Measurements from ENCODE around the gene ANXA11.

DNA sequence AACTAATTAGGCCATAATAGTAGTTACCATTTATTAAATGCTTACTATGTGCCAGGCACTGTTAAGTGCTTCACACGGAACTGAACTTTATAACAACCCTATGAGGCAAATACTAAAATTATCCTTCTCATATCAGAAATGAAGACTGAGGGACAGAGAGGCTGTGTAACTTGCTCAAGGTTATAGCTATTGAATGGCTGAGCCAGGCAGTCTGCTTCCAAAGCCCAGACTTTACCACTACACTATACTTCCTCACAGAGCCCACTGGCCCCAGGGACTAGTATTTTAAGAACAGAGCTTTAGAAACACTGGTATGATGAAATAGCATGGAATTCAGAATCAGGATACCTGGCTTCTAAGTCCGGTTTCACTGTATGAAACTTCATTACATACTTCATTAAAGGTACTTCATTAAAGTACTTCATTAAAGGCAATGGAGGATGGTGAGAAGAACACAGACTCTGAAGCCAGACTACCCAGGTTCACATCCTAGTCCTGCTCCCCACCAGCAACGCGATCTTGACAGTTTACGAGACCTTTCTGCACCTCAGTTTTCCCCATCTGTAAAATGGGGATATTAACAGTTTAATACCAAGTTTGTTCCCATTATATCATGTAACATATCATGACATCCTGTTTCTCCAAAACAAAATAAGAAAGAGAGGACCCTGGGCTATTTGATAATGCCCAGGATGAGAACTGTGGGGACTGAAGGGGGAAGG is 19.6 kb downstream of the ANXA11 start:
- TF ChIP-seq NFIC (IDR thresholded peaks at IDR 0.05) (no peak), CEBPB (IDR thresholded peaks at IDR 0.05) (no peak), YY1 (IDR thresholded peaks at IDR 0.05; ENCODE audit: low read depth) (no peak), RAD21 (IDR thresholded peaks at IDR 0.05; ENCODE audit: low read depth) (no peak), TAF1 (IDR thresholded peaks at IDR 0.05; ENCODE audit: low read depth) (no peak)
- TF ChIP-seq, protein P1, sequence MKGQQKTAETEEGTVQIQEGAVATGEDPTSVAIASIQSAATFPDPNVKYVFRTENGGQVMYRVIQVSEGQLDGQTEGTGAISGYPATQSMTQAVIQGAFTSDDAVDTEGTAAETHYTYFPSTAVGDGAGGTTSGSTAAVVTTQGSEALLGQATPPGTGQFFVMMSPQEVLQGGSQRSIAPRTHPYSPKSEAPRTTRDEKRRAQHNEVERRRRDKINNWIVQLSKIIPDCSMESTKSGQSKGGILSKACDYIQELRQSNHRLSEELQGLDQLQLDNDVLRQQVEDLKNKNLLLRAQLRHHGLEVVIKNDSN (IDR thresholded peaks at IDR 0.05), result no peak

Measured in Ishikawa (cell line).